Transverse colon (tissue), 4 donors: ENCODE results near the gene AMFR. TPM values are rescaled to one million over a fixed set of nuclear protein-coding genes. Genes with fewer than 3 reads are reported as not detected.
"Not testable (repeated sequence)": the region's sequence is repeated elsewhere in the genome, so short reads cannot be mapped to it uniquely, and the experiment has no call there.

Source experiments
- DNase-seq: peaks from one replicate; pipeline ENCODE4 v3.0.0-alpha.2; 2019
- H3K27ac ChIP-seq, 4 donors: fragments of 200-600 bp; sonication (generic); 2 replicates each; pipeline ENCODE4 v1.5.1; 2016 to 2018; ENCODE audit warnings: inconsistent platforms in 4 of 4
- H3K27me3 ChIP-seq: fragments of 200-600 bp; sonication (generic); 2 replicates; pipeline ENCODE4 v1.5.1; 2017; ENCODE audit warnings: inconsistent platforms
- H3K36me3 ChIP-seq, 4 donors: fragments of 200-600 bp; sonication (generic); 2 replicates each; pipeline ENCODE4 v1.5.1; 2017 to 2019; ENCODE audit warnings: inconsistent platforms in 4 of 4
- H3K4me1 ChIP-seq, 4 donors: fragments of 200-600 bp; sonication (generic); 2 replicates each; pipeline ENCODE4 v1.5.1; 2017 to 2020; ENCODE audit warnings: inconsistent platforms in 4 of 4
- H3K4me3 ChIP-seq, 4 donors: fragments of 200-600 bp; sonication (generic); 1 replicate in 1 of 4; 2 replicates in 3 of 4; pipeline versions ENCODE4 v1.5.1 to v1.6.1; 2017 to 2019; ENCODE audit warnings: inconsistent platforms in 4 of 4
- H3K9me3 ChIP-seq, 2 donors: fragments of 200-600 bp; sonication (generic); 2 replicates each; pipeline ENCODE4 v1.5.1; 2017 to 2019; ENCODE audit warnings: inconsistent platforms in 2 of 2
- EP300 ChIP-seq: sonication (generic); formaldehyde crosslinking; IDR thresholded peaks from one replicate; pipeline ENCODE4 v1.6.1; 2017; ENCODE audit warnings: antibody characterized with exemption, low read depth
- POLR2A ChIP-seq: fragments of 450-650 bp; IDR thresholded peaks from one replicate; pipeline ENCODE4 v1.6.1; 2016; ENCODE audit warnings: antibody characterized with exemption, mild to moderate bottlenecking, moderate library complexity
- POLR2AphosphoS5 ChIP-seq, 3 donors: sonication (generic); formaldehyde crosslinking; IDR thresholded peaks; one replicate each; pipeline ENCODE4 v1.6.1; 2016; ENCODE audit warnings: antibody characterized with exemption in 3 of 3
- WGBS, 2 donors: methylation state at CpG; one replicate each; pipeline ENCODE4 v1.1.5; 2018; ENCODE audit warnings: low coverage in 1 of 2; 5-methylcytosine and 5-hydroxymethylcytosine counted together
- in situ Hi-C, 4 donors: fragments of 200-750 bp; cut with MboI; loops; one replicate each; pipeline versions ENCODE4 v1.15.0 to v1.15.1; 2017; ENCODE audit warnings: low sequenced_read_pairs in 3 of 4, low pct_ligation_motif_present in 1 of 4, low pct_unique_long_range_greater_than_20kb in 1 of 4
- intact Hi-C: fragments of 100-400 bp; cut with DNase I; formaldehyde crosslinking; loops from one replicate; pipeline ENCODE4 v1.15.1; 2023; ENCODE audit warnings: low total_unique reads
- total RNA-seq, 4 donors: library from RNA; depleted of rRNA; stranded (reverse); fragments of >200 nt; gene quantifications; one replicate each; pipeline ENCODE4 v1.1.0, GENCODE V29; 2016
- TF ChIP-seq, protein P1 (sequence below), 5 experiments: fragments of 200-600 bp in 3 of 5; fragments of 450-650 bp in 2 of 5; sonication (generic) in 3 of 5; IDR thresholded peaks; 1 replicate in 2 of 5; 2 replicates in 3 of 5; pipeline ENCODE4 v1.5.1; 2016 to 2017; ENCODE audit warnings: antibody characterized with exemption in 5 of 5, inconsistent platforms in 3 of 5, mild to moderate bottlenecking in 2 of 5, moderate library complexity in 1 of 5

The AMFR gene
- total RNA-seq, 4 donors from 2014 or later = 60.7 to 156 (median 114) TPM

DNA sequence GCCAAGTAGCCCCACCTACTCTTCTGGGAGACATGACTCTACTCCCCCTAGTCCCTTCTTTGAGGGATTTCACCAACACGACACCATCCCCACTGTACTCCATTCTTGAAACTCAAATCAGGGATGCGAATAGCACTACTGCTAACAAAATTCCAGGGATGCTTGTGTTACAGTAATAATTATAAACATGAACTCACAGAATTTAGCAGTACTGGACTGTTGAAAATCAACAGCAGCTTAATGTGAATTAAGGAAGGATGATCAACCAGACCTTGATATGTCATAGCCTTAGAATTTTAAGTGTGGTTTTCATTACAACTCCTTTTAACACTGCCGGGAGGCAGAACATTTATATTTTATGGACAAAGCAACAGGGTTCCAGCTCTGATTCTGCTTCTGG is 37.9 kb downstream of the AMFR start:
- intact Hi-C loops (no loop called here), in situ Hi-C loops (no loop called here)
- no peak overlapping the region for H3K4me3 ChIP-seq
- 87 to 89% methylated on average over 3 of the region's 3 CpGs for WGBS, 2 donors
- no peaks in the 10 kb centered on the region for H3K4me1 ChIP-seq
- no peak overlapping the region for H3K27ac ChIP-seq
- H3K36me3 ChIP-seq = peaks cover 0 to 61% (median 22%) of the 10 kb centered on the region in 4 donors
- no peak for DNase-seq
- no peaks in the 10 kb centered on the region for H3K9me3 ChIP-seq
- no peaks in the 10 kb centered on the region for H3K27me3 ChIP-seq
- TF ChIP-seq, protein P1, sequence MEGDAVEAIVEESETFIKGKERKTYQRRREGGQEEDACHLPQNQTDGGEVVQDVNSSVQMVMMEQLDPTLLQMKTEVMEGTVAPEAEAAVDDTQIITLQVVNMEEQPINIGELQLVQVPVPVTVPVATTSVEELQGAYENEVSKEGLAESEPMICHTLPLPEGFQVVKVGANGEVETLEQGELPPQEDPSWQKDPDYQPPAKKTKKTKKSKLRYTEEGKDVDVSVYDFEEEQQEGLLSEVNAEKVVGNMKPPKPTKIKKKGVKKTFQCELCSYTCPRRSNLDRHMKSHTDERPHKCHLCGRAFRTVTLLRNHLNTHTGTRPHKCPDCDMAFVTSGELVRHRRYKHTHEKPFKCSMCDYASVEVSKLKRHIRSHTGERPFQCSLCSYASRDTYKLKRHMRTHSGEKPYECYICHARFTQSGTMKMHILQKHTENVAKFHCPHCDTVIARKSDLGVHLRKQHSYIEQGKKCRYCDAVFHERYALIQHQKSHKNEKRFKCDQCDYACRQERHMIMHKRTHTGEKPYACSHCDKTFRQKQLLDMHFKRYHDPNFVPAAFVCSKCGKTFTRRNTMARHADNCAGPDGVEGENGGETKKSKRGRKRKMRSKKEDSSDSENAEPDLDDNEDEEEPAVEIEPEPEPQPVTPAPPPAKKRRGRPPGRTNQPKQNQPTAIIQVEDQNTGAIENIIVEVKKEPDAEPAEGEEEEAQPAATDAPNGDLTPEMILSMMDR (IDR thresholded peaks at IDR 0.05) = no peak
- no peak for TF ChIP-seq EP300
- TF ChIP-seq POLR2A = no peak
- TF ChIP-seq POLR2AphosphoS5 (IDR thresholded peaks at IDR 0.05) = no peak

DNA sequence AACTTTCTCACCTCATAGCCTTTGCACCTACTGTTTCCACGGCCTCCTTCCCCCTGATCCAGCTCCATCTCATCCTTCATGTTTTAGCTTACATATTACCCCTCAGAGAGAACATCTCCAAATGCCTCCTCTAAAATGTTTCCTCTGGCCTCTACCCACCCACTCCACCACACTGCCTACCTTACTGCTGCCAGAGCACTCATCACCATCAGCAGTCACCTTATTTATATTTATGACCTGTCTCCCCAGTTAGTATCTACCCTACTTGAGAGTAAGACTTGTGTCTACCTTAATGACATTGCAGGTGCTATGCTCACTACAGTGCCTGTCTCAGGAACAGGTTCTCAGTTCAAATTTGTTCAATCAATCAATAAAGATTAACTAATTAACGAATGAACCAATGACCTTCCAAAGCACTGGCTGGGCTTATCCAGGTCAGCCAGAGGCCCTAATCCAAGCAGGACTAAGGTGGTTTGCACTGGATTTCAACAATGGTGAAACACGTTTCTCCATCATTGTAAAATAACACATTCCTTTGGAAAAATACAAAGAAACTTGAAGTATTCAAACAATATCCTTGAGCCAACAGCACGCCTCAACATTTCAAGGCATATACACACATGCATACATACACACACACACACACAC is 41.1 kb downstream of the AMFR start:
- intact Hi-C loops = no loop called here
- in situ Hi-C loops = no loop called here
- H3K9me3 ChIP-seq = peaks cover 12 to 16% of the 10 kb centered on the region in 2 donors
- 64 to 98% methylated on average over 2 to 4 of the region's 4 CpGs for WGBS, 2 donors
- H3K27ac ChIP-seq = no peak overlapping the region
- TF ChIP-seq, protein P1 (IDR thresholded peaks at IDR 0.05) = no peak
- TF ChIP-seq EP300 (no peak), POLR2A (no peak), POLR2AphosphoS5 (IDR thresholded peaks at IDR 0.05) (no peak)
- peaks cover 0 to 83% (median 30%) of the 10 kb centered on the region in 4 donors for H3K36me3 ChIP-seq
- no peak overlapping the region for H3K4me3 ChIP-seq
- no peaks in the 10 kb centered on the region for H3K27me3 ChIP-seq
- no peaks in the 10 kb centered on the region for H3K4me1 ChIP-seq
- DNase-seq = no peak

GRCh38 chr16:56382901-56383355 is 42.4 kb downstream of the AMFR start:
- intact Hi-C loops (no loop called here), in situ Hi-C loops (no loop called here)
- Histone ChIP-seq H3K4me1 (no peaks in the 10 kb centered on the region), H3K4me3 (no peak overlapping the region), H3K27ac (no peak overlapping the region), H3K36me3 (peaks cover 0 to 76% (median 26%) of the 10 kb centered on the region in 4 donors), H3K9me3 (peaks cover 12 to 16% of the 10 kb centered on the region in 2 donors), H3K27me3 (no peaks in the 10 kb centered on the region)
- DNase-seq = no peak
- 86 to 92% methylated on average over 5 of the region's 5 CpGs for WGBS, 2 donors
- TF ChIP-seq POLR2A (no peak), POLR2AphosphoS5 (IDR thresholded peaks at IDR 0.05) (no peak), EP300 (no peak)
- TF ChIP-seq, protein P1 (IDR thresholded peaks at IDR 0.05) = no peak

DNA sequence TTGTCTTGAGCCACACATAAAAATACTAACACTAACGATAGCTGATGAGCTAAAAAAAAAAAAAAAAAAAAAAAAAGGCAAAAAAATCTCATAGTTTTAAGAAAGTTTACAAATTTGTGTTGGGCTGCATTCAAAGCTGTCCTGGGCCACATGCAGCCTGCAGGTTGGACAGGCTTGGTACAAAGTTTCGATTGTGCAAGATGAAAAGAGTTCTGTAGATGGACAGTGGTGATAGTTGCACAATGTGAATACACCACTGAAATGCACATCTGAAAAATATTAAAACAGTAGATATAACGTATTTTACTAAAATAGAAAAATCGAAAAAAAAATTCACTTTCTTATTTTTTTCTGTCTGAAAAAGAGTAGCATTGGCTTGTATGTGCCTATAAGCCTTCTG is 42.9 kb downstream of the AMFR start:
- no peak overlapping the region for H3K4me3 ChIP-seq
- no peaks in the 10 kb centered on the region for H3K27me3 ChIP-seq
- intact Hi-C loops (no loop called here), in situ Hi-C loops (no loop called here)
- peaks cover 12 to 16% of the 10 kb centered on the region in 2 donors for H3K9me3 ChIP-seq
- DNase-seq = no peak
- H3K27ac ChIP-seq = no peak overlapping the region
- 94 to 95% methylated on average over 4 of the region's 4 CpGs for WGBS, 2 donors
- peaks cover 0 to 76% (median 26%) of the 10 kb centered on the region in 4 donors for H3K36me3 ChIP-seq
- H3K4me1 ChIP-seq = no peaks in the 10 kb centered on the region
- no peak for TF ChIP-seq POLR2AphosphoS5 (IDR thresholded peaks at IDR 0.05)
- TF ChIP-seq, protein P1 (IDR thresholded peaks at IDR 0.05) = no peak
- no peak for TF ChIP-seq POLR2A
- TF ChIP-seq EP300 = no peak

DNA sequence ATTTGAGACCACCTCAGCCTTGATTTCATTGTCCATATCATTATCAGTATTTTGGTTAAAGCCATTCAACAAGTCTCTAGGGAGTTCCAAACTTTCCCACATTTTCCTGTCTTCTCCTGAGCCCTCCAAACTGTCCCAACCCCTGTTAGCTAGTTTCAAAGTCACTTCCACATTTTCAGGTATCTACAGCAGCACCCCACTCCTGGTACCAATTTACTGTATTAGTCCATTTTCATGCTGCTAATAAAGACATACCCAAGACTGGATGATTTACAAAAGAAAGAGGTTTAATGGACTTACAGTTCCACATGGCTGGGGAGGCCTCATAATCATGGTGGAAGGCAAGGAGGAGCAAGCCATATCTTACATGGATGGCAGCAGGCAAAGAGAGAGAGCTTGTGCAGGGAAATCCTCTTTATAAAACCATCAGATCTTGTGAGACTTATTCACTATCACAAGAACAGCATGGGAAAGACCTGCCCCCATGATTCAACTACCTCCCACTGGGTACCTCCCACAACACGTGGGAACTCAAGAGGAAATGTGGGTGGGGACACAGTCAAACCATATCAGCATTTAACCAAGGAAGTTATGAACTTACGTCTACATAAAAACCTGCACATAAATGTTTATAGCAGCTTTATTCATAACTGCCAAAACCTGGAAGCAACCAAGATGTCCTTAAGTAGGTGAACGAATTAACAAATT is 44.4 kb downstream of the AMFR start:
- H3K4me1 ChIP-seq, intact Hi-C loops, DNase-seq, H3K4me3 ChIP-seq, H3K27ac ChIP-seq, H3K27me3 ChIP-seq, in situ Hi-C loops: not testable (repeated sequence)
- 80 to 91% methylated on average over 2 to 3 of the region's 3 CpGs for WGBS, 2 donors
- Histone ChIP-seq H3K9me3 (peaks cover 12 to 16% of the 10 kb centered on the region in 2 donors), H3K36me3 (peaks cover 0 to 70% (median 26%) of the 10 kb centered on the region in 4 donors)

GRCh38 chr16:56379044-56379443 is 46.3 kb downstream of the AMFR start:
- H3K36me3 ChIP-seq = peaks cover 0 to 51% (median 16%) of the 10 kb centered on the region in 4 donors
- intact Hi-C loops = not testable (repeated sequence)

More at GRCh38 chr16:56379044-56379443, 46.3 kb downstream of the AMFR start:
- H3K4me1 ChIP-seq, in situ Hi-C loops, DNase-seq, H3K27ac ChIP-seq, H3K4me3 ChIP-seq, H3K27me3 ChIP-seq: not testable (repeated sequence)
- H3K9me3 ChIP-seq = peaks cover 12 to 16% of the 10 kb centered on the region in 2 donors
- 94 to 100% methylated on average over 4 to 6 of the region's 6 CpGs for WGBS, 2 donors
